Measurements from ENCODE around the gene RASSF9. TPM values are rescaled to one million over a fixed set of nuclear protein-coding genes. Genes with fewer than 3 reads are reported as not detected.

RASSF9 gene
- total and polyA plus RNA-seq, 9 of the 15 experiments (the other 6 are each of a cell fraction or from before 2014, with no cell fraction given) = not detected

GRCh38 chr12:85866986-85867776, 31.0 kb upstream of the RASSF9 start:
- Histone ChIP-seq H3K79me2 (ENCODE audit: control insufficient read depth, insufficient read depth, low read length) (no peaks in the 10 kb centered on the region), H3K4me2 (ENCODE audit: insufficient read depth, low read length) (no peak overlapping the region), H4K20me1 (replicated peaks; ENCODE audit: control insufficient read depth, insufficient read depth, low read length) (no peaks in the 10 kb centered on the region), H3K4me1 (replicated peaks in 1 of 2; ENCODE audit: control insufficient read depth in 2 of 2, insufficient read depth in 2 of 2, low read length in 2 of 2) (no peaks in the 10 kb centered on the region), H3K27me3 (ENCODE audit: control insufficient read depth in 2 of 2, insufficient read depth in 2 of 2, low read length in 2 of 2) (no peaks in the 10 kb centered on the region), H3K4me3 (no peak overlapping the region), H3K36me3 (ENCODE audit: control insufficient read depth, insufficient read depth, low read length) (no peaks in the 10 kb centered on the region), H3K27ac (ENCODE audit: extremely low read depth, low read depth, low read length) (no peak overlapping the region), H3K9ac (ENCODE audit: insufficient read depth in 1 of 2, low read depth in 2 of 2, low read length in 2 of 2) (no peak overlapping the region), H3K9me3 (replicated peaks; ENCODE audit: control insufficient read depth, insufficient read depth, low read depth, low read length) (no peaks in the 10 kb centered on the region), H2AFZ (ENCODE audit: low read depth, low read length) (no peak overlapping the region), H3K9me1 (ENCODE audit: control insufficient read depth, insufficient read depth, low read length) (no peaks in the 10 kb centered on the region)
- TF ChIP-seq HDAC8 (tag; IDR thresholded peaks at IDR 0.05) = no peak
- peak; percentile 35 to 50 for TF ChIP-seq RAD21 (CRISPR knock-in tag; conservative IDR thresholded peaks at IDR 0.05 in 1 of 2, IDR thresholded peaks at IDR 0.05 in 1 of 2)
- peak in 2 of 3 experiments; percentile 27 to 28; a peak in 3 of 6 replicates for TF ChIP-seq CTCF (IDR thresholded peaks at IDR 0.05 in 2 of 3, conservative IDR thresholded peaks at IDR 0.05 in 1 of 3; ENCODE audit: insufficient read depth in 2 of 3, low read depth in 1 of 3, low read length in 3 of 3)
- no TSS peak for BruUV-seq (replicated peaks)
- intact Hi-C loops (cut with micrococcal nuclease) (no loop called here), in situ Hi-C loops (cut with MboI) (no loop called here)
- DNase-seq (ENCODE audit: extremely low read depth in 1 of 4, low spot score in 3 of 4) (peak; percentile 5 to 12 (median 10)), ATAC-seq (no peak), FAIRE-seq (peak; percentile 32)
- POLR2A ChIA-PET = no interaction called here
- CTCF ChIA-PET (ENCODE audit: low intra/inter-chr PET ratio) = no interaction called here
- WGBS (ENCODE audit: insufficient coverage, low coverage, missing lambda C conversion rate) = 0% methylated on average over 5 of the region's 5 CpGs

Data from K562 (cell line).